Myocyte (in vitro differentiated cells): ENCODE data around the gene F5. TPM values are rescaled to one million over a fixed set of nuclear protein-coding genes. Genes with fewer than 3 reads are reported as not detected.
A peak's percentile ranks its signal among the peaks of the same experiment; 100 is the strongest.

Experiments used
- DNase-seq: peaks from one replicate; pipeline ENCODE4 v3.0.0-alpha.2; 2012; ENCODE audit warnings: low read depth
- total RNA-seq: library from RNA; depleted of rRNA; stranded (reverse); fragments of >200 nt; gene quantifications from 2 replicates; pipeline ENCODE4 v1.2.3, GENCODE V29; 2014

F5 gene
- total RNA-seq, 1 donor from 2014 or later, result not detected

DNA sequence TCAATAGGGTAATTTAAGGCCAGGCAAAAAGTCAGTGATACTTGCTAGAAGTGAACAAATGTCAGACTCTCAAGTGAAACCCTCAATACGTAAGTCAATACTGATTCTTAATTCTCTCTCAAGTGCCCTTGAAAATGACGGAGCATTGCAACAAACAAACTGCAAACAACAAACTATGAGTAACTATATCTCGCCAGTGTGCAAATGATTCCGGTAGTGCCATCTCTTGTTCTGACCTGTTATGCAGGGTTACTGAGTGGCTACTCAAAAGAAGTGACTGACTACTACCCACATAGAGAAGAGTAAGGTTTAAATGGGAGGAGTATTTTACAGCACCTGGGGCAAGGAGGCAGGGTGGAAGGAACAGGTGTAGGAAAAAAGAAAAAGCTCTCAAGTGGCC, 102.2 kb downstream of the F5 start:
- no peak for DNase-seq

DNA sequence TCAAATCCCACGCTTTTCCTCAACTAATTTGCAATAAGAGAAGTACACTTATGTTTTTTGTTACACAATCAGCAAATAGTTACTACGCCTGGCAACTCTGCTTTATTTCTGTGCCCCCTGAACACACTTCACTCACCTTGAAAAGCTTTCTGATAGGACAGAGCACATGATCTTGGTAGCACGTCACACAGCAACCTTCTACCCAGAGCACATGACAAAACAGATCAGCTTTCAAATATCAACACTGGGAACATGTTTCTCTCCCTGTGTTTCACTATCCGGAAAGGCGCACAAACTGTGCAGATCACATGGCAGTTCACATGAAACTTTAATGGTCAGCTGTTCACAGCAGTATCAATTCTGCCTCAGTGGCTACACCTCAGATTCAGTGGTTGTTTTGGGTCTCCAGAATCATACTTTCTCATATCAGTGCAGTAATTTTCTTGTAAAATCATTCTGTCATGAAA, 102.7 kb downstream of the F5 start:
- DNase-seq, result peak; percentile 60

DNA sequence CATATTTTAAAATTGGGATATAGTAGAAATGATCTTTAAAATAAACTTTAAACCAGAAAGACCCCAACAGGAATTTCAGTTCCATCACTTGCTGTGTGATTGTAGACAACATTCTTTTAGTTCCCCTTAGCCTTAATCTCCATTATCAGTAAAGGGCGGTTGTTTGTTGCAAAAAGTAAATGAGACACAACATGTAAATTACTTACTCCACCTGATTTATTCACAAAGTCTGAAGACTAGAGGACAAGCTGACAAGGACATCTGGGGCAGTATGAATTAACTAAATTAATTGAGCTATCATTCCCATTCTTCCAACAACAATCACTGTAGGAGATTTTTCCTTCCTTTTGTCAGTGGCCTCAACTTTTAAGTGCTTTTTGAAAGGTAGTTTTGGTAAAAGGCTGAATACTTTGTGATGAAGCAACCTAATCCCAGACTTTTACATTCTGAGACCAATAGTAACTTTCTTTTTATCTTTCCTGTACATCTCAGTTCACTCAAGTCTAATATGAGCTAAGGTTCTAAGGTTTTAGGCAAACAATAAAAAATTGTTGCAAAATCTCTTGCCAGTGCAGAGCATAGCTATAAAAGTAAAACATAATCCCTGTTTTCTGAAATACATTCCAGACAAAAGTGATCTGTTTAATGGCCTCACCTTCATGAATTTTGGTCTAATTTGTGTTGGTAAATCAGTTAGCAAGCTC, 106.8 kb downstream of the F5 start:
- DNase-seq, result no peak

DNA sequence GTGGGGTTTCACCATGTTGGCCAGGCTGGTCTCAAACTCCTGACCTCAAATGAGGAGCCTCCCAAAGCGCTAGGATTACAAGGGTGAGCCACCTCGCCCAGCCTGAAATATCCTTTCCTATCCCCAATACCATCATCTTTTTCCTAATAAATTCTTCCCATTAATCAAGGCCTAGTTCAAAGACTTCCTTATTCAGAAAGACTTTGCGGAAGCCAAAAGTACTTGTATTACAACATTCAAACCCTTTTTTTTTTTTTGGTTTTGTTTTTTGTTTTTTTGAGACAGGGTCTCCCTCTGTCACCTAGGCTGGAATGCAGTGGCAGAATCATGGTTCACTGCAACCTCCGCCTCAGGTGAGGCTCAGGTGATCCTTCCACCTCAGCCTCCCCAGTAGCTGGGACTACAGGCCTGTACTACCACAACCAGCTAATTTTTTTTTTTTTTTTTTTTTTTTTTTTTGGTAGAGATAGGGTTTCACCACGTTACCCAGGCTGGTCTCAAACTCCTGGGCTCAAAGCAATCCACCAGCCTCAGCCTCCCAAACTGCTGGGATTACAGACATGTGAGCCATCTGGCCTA, 108.1 kb downstream of the F5 start:
- no peak for DNase-seq

DNA sequence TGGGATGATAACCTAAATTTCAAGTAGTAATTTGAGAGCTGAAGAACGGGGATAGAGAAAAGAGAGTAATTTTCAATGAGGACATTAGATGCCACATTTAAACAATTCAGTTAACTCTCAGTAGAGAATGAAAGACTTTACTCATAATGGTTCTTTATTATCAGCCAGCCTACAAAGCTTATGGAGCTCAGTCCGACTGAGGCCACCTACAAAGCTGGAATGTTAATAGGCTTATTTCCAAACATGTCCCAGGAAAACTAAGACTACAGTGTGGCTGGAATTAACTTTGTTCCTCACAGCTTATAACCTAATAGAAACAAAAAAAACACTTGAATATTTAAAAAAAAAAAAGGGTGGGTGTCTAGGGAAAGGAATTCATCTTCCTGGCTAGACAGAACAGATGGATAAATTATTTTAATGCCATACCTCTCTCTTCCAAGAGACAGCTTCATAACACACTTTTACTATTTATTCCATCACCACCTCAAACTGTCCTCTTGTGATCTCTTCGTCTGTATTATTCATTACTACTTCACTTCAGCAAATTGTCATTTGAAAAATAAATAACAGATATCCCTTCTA, 110.4 kb downstream of the F5 start:
- DNase-seq, result no peak

DNA sequence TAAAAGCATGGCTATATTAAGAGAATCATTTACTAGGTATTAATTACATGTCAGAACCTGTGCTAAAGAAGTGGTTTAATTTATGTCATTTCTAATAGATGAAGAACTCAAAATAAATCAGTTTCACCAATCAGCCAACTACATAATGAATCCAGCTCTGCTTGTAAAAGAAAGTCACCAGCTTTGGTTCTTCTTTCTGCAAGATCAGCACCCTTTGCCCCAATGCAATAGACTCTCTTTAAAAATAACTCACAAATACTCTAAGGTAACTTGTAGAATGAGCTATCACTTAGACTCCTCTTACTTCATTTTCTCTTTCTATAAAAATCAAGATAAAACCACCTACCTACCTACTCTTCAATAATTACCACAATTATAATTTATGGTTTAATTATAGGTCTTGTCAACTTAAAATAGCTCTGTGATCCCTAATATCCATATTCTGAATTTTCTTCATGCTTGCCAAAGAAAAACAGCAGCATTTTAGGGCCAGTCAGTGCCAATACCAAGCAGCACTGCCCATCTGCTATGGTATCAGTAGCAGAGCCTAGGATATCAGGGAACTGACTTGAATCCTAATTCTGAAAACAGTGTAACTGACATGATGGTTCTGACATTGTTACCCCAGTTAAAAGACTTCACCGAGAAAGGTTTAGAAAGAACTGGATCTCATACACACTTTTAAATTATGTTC, 111.8 kb downstream of the F5 start:
- no peak for DNase-seq

DNA sequence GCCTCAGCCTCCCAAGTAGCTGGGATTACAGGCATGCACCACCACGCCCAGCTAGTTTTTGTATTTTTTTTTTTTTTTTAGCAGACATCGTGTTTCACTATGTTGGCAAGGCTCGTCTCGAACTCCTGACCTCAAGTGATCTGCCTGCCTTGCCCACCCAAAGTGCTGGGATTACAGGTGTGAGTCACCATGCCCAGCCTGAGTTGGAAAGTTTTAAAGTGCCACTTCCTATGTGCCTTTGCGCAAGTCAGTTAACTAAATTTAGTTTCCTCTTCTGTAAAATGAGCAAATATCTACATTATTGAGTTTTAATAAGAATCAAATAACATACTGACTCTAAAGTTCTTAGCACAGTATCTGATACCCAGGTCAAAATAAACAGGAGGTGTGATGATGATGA, 112.9 kb downstream of the F5 start:
- no peak for DNase-seq

DNA sequence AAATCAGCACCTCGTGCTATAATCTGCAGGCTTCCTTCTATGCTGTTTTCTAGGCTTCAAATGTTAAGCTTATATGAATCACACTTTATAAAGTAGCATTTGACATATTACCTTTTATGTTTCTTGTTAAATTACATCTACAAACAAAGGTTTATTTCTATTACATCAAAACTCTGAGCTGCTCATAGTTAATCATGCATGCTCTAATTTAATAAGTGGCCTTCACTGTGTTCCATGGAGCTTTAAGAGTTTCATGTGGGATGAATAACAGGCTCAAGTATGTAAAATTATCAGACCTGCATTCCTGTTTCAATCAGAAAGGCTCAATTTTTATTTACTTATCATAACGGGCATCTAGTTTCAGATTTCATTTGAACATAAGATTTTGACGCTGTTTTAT, 113.5 kb downstream of the F5 start:
- no peak for DNase-seq

DNA sequence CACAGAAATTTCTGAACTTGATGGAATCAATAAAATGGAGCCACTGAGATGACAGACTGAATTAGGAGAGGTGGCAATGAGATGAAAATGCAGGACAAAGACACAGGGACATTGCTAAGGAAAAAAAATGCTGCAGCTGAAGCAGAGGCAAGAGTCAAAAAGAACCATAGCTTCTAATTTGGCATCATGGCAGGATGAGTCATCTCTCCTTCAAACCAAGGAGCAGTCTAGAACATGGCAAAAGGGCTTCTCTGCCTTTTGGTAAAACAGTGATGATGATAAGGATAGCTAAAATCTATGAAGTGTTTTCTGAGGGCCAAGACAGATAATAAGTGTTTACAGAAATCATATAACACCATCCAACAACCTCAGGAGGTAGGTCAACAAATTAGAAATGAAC, 117.3 kb downstream of the F5 start:
- DNase-seq, result no peak

DNA sequence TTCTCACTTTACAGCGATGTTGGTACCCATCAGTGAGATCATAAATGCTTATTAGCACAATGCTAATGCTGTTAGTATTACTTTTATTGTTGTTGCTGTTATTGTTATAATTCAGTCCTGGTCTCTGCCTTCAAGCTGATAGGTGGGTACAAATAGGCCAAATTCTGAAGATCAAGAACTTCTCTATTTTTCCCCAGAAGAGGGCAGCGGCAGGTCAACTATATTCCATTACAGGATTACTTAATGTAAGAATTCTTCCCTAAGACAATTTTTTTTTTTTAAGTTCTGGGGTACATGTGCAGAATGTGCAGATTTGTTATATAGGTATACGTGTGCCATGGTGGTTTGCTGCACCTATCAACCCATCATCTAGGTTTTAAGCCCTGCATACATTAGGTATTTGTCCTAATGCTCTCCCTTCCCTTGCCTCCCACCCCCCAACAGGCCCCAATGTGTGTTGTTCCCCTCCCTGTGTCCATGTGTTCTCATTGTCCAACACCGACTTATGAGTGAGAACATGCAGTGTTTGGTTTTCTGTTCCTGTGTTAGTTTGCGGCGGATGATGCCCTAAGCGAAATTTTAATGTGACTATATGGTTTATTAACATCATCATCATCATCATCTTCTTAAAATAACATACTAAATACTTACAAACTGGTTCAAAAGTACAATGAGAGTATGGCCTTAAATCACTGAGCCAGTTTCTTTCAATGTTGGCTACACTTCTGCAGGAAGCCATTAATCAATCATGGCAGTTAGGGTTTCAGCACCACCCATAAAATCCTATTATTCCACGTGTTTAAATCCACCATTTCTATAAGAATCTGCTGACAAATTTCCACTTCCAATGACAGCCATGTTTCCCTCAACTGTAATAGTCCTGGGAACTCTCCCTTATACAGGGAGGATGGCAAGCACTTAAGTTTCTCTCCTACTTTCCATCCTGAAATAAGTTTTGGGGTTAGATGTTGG, 119.7 kb downstream of the F5 start:
- peak; percentile 47 for DNase-seq

DNA sequence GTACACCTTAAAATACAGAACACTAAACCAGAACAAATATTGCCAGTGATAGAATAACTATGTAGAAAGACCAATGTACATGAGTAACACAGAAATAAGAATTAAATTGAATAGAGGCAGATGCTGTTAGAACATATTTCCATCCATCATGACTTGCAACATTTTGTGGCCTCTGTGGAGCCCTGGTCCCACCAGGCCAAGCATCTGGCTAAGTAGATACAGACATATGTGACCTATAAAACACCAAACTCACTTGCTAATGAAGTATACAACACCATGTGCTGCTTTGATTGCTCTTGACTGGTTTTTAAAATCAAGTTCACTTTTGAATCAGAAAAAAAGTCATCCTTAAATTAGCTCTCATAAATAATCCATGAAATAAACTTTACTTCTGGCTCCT, 121.0 kb downstream of the F5 start:
- no peak for DNase-seq

Other genes starting within 250 kb of the F5 start
- 12.9 and 13.9 TPM in 2 replicates for gene NME7, start 218.7 kb downstream of the F5 start, total RNA-seq
- 19.8 and 21.3 TPM in 2 replicates for gene BLZF1, start 218.3 kb downstream of the F5 start, total RNA-seq
- 0.47 and 1.2 TPM in 2 replicates for gene CCDC181, start 159.0 kb downstream of the F5 start, total RNA-seq
- gene SLC19A2, start 100.5 kb downstream of the F5 start, total RNA-seq, result 11.2 and 14.6 TPM in 2 replicates
- not detected in 2 replicates for gene SELP, start 43.6 kb upstream of the F5 start, total RNA-seq
- not detected in 2 replicates for gene SELL, start 125.1 kb upstream of the F5 start, total RNA-seq
- not detected in 2 replicates for gene SELE, start 147.6 kb upstream of the F5 start, total RNA-seq
- 4.6 and 5.6 TPM in 2 replicates for gene METTL18, start 208.4 kb upstream of the F5 start, total RNA-seq